Heart left ventricle (tissue), 16 donors: ENCODE measurements around the gene PRKAA1. TPM values are rescaled to one million over a fixed set of nuclear protein-coding genes. Genes with fewer than 3 reads are reported as not detected.
A peak's percentile ranks its signal among the peaks of the same experiment; 100 is the strongest.
"Not testable (repeated sequence)": the region's sequence is repeated elsewhere in the genome, so short reads cannot be mapped to it uniquely, and the experiment has no call there.

Experiments
- ATAC-seq, 4 donors: fragments of 200-7000 bp; cut with Tn5 transposase; one replicate each; pipeline ENCODE4 v1.9.1; 2020 to 2022; ENCODE audit warnings: moderate library complexity in 4 of 4, mild to moderate bottlenecking in 3 of 4, moderate number of reproducible peaks in 1 of 4
- DNase-seq, 5 donors: peaks; one replicate each; pipeline ENCODE4 v3.0.0-alpha.2; 2020
- H3K27ac ChIP-seq, 12 donors: fragments of 200-600 bp; sonication (generic) in 4 of 12; one replicate each; pipeline versions ENCODE4 v1.5.0 to v1.8.0; 2016 to 2022; ENCODE audit warnings: mild to moderate bottlenecking in 2 of 12
- H3K27me3 ChIP-seq, 9 donors: fragments of 200-600 bp; sonication (generic) in 2 of 9; one replicate each; pipeline versions ENCODE4 v1.5.1 to v1.8.0; 2016 to 2022; ENCODE audit warnings: mild to moderate bottlenecking in 3 of 9
- H3K36me3 ChIP-seq, 9 donors: fragments of 200-600 bp; sonication (generic) in 2 of 9; one replicate each; pipeline versions ENCODE4 v1.5.0 to v1.8.0; 2018 to 2022; ENCODE audit warnings: mild to moderate bottlenecking in 2 of 9
- H3K4me1 ChIP-seq, 12 donors: fragments of 200-600 bp; sonication (generic) in 4 of 12; one replicate each; pipeline versions ENCODE4 v1.5.0 to v1.8.0; 2016 to 2022; ENCODE audit warnings: mild to moderate bottlenecking in 3 of 12
- H3K4me3 ChIP-seq, 12 donors: fragments of 200-600 bp; sonication (generic) in 4 of 12; one replicate each; pipeline versions ENCODE4 v1.5.0 to v1.8.0; 2017 to 2022; ENCODE audit warnings: mild to moderate bottlenecking in 9 of 12, moderate library complexity in 4 of 12
- H3K9me3 ChIP-seq, 12 donors: fragments of 200-600 bp; sonication (generic) in 4 of 12; one replicate each; pipeline versions ENCODE4 v1.5.0 to v1.8.0; 2016 to 2022; ENCODE audit warnings: mild to moderate bottlenecking in 1 of 12
- POLR2A ChIP-seq, 2 donors: fragments of 450-650 bp; IDR thresholded peaks; one replicate each; pipeline ENCODE4 v1.6.1; 2017; ENCODE audit warnings: antibody characterized with exemption in 2 of 2, mild to moderate bottlenecking in 2 of 2, moderate library complexity in 2 of 2
- WGBS, 4 donors: extraction: QIAGEN DNeasy Blood & Tissue Kit in 2 of 4; methylation state at CpG; one replicate each; pipeline versions ENCODE4 v1.1.5 to v1.1.7; 2013 to 2018; 5-methylcytosine and 5-hydroxymethylcytosine counted together
- intact Hi-C, 10 donors: fragments of 100-400 bp; cut with DNase I; formaldehyde crosslinking; loops; one replicate each; pipeline versions ENCODE4 v1.11.1 to v1.14.2; 2022
- polyA plus RNA-seq, 2 donors: library from polyadenylated mRNA; stranded (reverse); fragments of 200-250 nt; gene quantifications; one replicate each; pipeline ENCODE4 v1.2.3, GENCODE V29; 2013
- total RNA-seq, 9 donors: library from RNA; depleted of rRNA in 2 of 9; stranded (reverse); fragments of >200 nt in 2 of 9; fragmentation: NEBNext Ultra II Directional in 3 of 9; extraction: Animal tissue kit (Norgen Biotek cat#: 25700) in 3 of 9; gene quantifications; one replicate each; pipeline versions ENCODE4 v1.1.0 to v1.2.4, GENCODE V29; 2016 to 2023
- TF ChIP-seq, protein P1 (sequence below), 12 donors: fragments of 200-600 bp; sonication (generic) in 4 of 12; IDR thresholded peaks; one replicate each; pipeline versions ENCODE4 v1.5.0 to v1.8.0; 2018 to 2022; ENCODE audit warnings: antibody characterized with exemption in 12 of 12, mild to moderate bottlenecking in 5 of 12
- donor health status: ischemic (EF 13 %, LVEDD 7.1; RV severe dilation, severe dysfunction).
- donor health status: healthy with polysubstance abuse.
- donor health status: DM: no; HTN: yes; CAD: no.
- donor health status: DM: no; HTN: no; CAD: no.
- donor health status: ischemic (EF 25% LVEDD 6.9; RV normal size, moderate dysfunction).
- donor health status: ischemic (EF 25% LVEDD 5.7; RV mildly dilated, moderate dysfunction).
- donor health status: healthy.
- donor health status: DM: yes; HTN: yes; CAD: no.
- donor health status: ischemic (EF 35%, LVEDD 5.7; RV mildly dilated, moderate dysfunction).
- donor health status: nonischemic (EF 11% LVEDD 7.7; RV severe dilation, severe dysfunction).
- donor health status: DM: yes; HTN: yes; CAD: no.
- donor health status: PGD.
- donor health status: ischemic (EF 29% LVEDD 5.4; RV normal size, mild dysfunction).
- donor health status: nonischemic (EF 23%, LVEDD 6.1; RV moderate dilation, normal function).

PRKAA1 gene
- total and polyA plus RNA-seq, 11 donors: 13.5 to 53.3 (median 42.6) TPM

DNA sequence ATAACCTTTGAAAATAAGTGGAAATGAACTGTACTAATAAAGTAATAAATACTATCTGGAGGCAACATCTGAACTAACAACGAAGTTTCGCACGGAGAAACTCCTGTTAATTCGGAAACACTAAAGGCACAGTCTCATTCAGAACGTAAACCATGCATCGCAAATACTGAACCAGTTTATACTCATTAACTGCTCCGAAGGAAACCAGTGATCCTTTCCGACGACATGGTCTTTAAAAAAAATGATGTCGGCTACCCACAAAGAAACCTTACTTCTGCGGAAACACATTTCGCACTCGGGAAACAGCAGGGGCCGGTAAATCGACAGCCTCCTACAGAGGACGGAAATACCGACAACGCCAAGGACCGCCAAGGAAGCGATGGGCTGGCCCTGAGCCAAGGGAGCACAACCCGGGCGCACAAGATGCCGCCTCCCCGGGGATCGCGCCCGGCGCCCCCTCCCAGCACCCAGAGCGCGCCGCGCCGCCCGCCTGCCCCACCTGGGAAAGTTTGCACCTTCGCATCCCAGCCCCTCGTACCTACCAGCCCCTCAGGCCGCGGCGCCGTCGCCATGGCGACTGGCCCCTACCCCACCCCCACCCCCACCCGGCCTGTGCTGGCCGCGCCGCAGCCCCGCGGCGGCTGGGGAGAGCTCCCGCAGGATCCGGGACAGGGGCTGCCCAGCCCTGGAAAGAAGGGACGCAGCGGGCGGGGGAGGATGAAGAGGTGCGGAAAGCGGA, 732 bp downstream of the PRKAA1 start:
- intact Hi-C loops: loop anchor here in 3 of 10 donors (1.0 kb wide), 3 partner anchors 36 to 42 kb away; partner anchors contain the start of genes RPL37 (in 1 of the 3) and TTC33 (in 1 of the 3)
- ATAC-seq (peak; percentile 45 to 79 (median 76)), DNase-seq (peak; percentile 77 to 90 (median 82))
- Histone ChIP-seq H3K36me3 (no peaks in the 10 kb centered on the region), H3K9me3 (no peaks in the 10 kb centered on the region), H3K27me3 (no peaks in the 10 kb centered on the region), H3K4me3 (peak overlapping the region; percentile 74 to 99 (median 92)), H3K27ac (peak overlapping the region; percentile 84 to 98 (median 92)), H3K4me1 (peaks cover 0 to 41% (median 24%) of the 10 kb centered on the region in 12 donors)
- 0 to 1% (median 0%) methylated on average over 18 to 56 of the region's 56 CpGs for WGBS, 4 donors
- TF ChIP-seq, protein P1, sequence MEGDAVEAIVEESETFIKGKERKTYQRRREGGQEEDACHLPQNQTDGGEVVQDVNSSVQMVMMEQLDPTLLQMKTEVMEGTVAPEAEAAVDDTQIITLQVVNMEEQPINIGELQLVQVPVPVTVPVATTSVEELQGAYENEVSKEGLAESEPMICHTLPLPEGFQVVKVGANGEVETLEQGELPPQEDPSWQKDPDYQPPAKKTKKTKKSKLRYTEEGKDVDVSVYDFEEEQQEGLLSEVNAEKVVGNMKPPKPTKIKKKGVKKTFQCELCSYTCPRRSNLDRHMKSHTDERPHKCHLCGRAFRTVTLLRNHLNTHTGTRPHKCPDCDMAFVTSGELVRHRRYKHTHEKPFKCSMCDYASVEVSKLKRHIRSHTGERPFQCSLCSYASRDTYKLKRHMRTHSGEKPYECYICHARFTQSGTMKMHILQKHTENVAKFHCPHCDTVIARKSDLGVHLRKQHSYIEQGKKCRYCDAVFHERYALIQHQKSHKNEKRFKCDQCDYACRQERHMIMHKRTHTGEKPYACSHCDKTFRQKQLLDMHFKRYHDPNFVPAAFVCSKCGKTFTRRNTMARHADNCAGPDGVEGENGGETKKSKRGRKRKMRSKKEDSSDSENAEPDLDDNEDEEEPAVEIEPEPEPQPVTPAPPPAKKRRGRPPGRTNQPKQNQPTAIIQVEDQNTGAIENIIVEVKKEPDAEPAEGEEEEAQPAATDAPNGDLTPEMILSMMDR (IDR thresholded peaks at IDR 0.05): no peak
- TF ChIP-seq POLR2A (IDR thresholded peaks at IDR 0.05): no peak

DNA sequence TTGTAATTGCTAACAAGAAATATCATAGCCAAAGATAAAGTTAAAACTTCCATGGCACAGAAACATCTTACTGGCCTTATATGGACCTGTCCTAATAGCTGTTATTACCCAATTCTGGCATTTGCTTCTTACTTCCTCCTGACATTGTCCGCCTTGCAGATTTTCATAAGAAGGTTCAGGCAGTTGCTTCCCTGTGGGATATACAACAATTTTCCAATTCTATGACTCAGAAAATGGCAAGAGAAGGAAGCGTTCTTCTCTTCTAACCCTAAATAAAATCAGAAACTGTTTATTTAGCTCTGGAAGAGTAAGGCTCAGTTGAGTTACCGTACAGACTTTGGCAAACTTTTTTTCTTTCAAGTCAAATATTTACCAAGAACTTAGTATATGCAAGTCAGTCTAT, 1.7 kb downstream of the PRKAA1 start:
- H3K4me1 ChIP-seq: peaks cover 2 to 49% (median 29%) of the 10 kb centered on the region in 12 donors
- no peaks in the 10 kb centered on the region for H3K27me3 ChIP-seq
- H3K9me3 ChIP-seq: no peaks in the 10 kb centered on the region
- peak overlapping the region in 9 of 12 donors; percentile 27 to 98 (median 93) for H3K27ac ChIP-seq
- H3K36me3 ChIP-seq: no peaks in the 10 kb centered on the region
- TF ChIP-seq, protein P1 (IDR thresholded peaks at IDR 0.05): no peak
- no peak for TF ChIP-seq POLR2A (IDR thresholded peaks at IDR 0.05)
- H3K4me3 ChIP-seq: peak overlapping the region in 9 of 12 donors; percentile 74 to 99 (median 94)
- intact Hi-C loops: no loop called here
- WGBS, 4 donors: 41 to 54% (median 53%) methylated on average over 3 of the region's 3 CpGs
- no peak for DNase-seq
- peak in 1 of 4 donors; percentile 25 for ATAC-seq

GRCh38 chr5:40794877-40795276, 3.3 kb downstream of the PRKAA1 start:
- 89 to 97% (median 93%) methylated on average over 3 of the region's 3 CpGs for WGBS, 4 donors
- H3K27ac ChIP-seq, intact Hi-C loops, H3K27me3 ChIP-seq, H3K4me3 ChIP-seq, DNase-seq, H3K36me3 ChIP-seq, H3K9me3 ChIP-seq, ATAC-seq: not testable (repeated sequence)
- peaks cover 6 to 64% (median 38%) of the 10 kb centered on the region in 12 donors for H3K4me1 ChIP-seq

DNA sequence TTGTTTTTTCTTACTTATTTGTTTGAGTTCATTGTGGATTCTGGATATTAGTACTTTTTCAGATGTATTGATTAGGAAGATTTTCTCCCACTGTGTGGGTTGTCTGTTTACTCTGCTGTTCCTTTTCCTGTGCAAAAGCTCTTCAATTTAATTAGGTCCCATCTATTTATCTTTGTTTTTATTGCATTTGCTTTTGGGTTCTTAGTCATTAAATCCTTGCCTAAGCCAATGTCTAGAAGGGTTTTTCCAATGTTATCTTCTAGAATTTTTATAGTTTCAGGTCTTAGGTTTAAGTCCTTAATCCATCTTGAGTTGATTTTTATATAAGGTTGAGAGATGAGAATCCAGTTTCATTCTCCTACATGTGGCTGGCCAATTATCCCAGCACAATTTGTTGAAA, 3.8 kb downstream of the PRKAA1 start:
- peaks cover 8 to 67% (median 35%) of the 10 kb centered on the region in 12 donors for H3K4me1 ChIP-seq
- intact Hi-C loops, ATAC-seq: not testable (repeated sequence)

DNA sequence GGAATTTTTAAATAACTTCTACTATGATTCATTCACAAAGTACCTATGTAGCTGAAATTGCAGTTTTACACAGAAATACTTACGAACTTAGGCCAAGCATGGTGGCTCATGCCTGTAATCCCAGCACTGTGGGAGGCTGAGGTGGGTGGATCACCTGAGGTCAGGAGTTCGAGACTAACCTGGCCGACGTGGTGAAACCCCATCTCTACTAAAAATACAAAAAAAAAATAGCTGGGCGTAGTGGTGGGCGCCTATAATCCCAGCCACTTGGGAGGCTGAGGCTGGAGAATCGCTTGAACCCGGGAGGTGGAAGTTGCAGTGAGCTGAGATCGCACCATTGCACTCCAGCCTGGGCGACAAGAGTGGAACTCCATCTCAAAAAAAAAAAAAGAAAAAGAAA, 5.5 kb downstream of the PRKAA1 start:
- ATAC-seq, intact Hi-C loops, H3K36me3 ChIP-seq, H3K9me3 ChIP-seq, H3K27ac ChIP-seq, H3K4me3 ChIP-seq, H3K27me3 ChIP-seq, DNase-seq: not testable (repeated sequence)
- peaks cover 8 to 65% (median 34%) of the 10 kb centered on the region in 12 donors for H3K4me1 ChIP-seq
- 94 to 97% (median 95%) methylated on average over 10 of the region's 10 CpGs for WGBS, 4 donors

More for the DNA sequence above, 3.8 kb downstream of the PRKAA1 start:
- not testable (repeated sequence) for H3K27ac ChIP-seq, DNase-seq, H3K27me3 ChIP-seq, H3K4me3 ChIP-seq, H3K9me3 ChIP-seq, H3K36me3 ChIP-seq
